GM18858 (cell line): ENCODE measurements around the gene SMIM5.
"Not testable (repeated sequence)": the region's sequence is repeated elsewhere in the genome, so short reads cannot be mapped to it uniquely, and the experiment has no call there.

Source experiments
- ATAC-seq: cut with Tn5 transposase; IDR thresholded peaks from one replicate; pipeline ENCODE4 v1.9.1; 2021; ENCODE audit not compliant: unreplicated experiment

SMIM5 gene

DNA sequence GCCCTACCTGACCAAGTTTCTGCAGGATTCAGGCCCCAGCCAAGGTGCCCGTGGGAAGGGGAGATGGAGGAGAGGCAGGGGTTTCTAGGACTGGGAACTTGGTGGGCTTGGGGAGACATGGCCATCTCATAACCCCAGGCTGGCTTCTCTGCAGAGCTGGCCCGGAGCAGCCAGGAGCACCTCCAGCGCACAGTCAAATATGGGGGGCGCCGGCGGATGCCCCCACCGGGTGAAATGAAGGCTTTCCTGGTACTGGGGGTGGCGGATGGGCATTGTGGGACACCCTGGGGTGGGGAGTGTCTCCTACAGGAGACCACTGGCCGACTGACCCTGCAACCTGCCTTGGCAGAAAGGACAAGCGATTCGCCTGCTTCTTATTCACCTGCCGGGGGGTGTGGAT is 9.2 kb upstream of the SMIM5 start:
- no peak for ATAC-seq

DNA sequence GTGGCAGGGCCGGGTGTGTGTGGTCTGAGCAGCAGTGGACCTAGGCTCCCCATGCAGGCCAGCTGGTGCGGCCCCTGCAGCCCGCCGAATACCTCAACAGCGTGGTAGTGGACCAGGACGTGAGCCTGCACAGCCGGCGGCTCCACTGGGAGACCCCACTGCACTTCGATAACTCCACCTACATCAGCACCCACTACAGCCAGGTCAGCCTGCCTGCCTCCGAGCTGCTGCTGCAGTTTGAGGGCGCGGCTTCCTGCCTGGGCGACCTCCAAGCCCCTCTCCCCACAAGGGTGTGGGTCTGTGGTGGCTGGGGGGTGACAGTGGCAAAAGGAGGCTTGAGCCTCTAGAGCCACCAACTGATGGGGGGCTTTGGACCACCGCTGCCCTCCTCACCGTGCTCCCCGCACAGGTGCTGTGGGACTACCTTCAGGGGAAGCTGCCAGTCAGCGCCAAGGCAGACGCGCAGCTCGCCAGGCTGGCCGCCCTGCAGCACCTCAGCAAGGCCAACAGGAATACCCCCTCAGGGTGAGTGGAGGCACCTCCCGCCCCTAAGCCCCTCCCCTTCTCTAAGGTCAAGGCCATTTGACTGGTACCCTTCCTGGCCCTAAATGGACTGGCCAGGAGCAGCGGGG is 8.4 kb upstream of the SMIM5 start:
- no peak for ATAC-seq

- no peak for ATAC-seq
These were observed 7.3 kb upstream of the SMIM5 start for GRCh38 chr17:75625813-75626486.

- ATAC-seq: no peak
These were observed 6.7 kb upstream of the SMIM5 start for GRCh38 chr17:75626496-75627038.

- no peak for ATAC-seq
These were observed 6.1 kb upstream of the SMIM5 start for GRCh38 chr17:75627094-75627493.

- no peak for ATAC-seq
These were observed 4.8 kb upstream of the SMIM5 start for GRCh38 chr17:75628425-75628824.

DNA sequence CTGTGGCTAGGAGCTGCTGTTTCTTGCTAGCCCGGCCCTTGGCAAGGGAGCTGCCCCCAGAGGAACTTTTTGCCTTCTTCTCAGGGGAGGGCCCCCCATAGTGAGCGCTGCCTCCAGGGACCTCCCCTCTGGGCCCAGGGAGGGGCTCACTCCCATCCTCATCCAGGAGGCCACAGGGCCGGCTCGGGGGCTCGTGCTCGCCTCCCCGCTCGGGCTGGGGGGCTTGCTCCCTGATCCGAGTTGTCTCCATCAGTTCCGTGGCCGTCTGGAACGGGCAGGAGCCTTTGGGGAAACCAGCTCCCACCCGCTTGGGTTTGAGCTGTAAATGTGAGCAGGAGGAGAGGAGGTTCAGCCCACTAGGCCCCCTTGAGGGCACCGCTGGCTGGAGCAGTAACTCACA is 4.1 kb upstream of the SMIM5 start:
- no peak for ATAC-seq

- no peak for ATAC-seq
These were observed 2.9 kb upstream of the SMIM5 start for GRCh38 chr17:75630071-75630917.

GRCh38 chr17:75631353-75631752 is 1.9 kb upstream of the SMIM5 start:
- no peak for ATAC-seq

GRCh38 chr17:75632428-75632827 is 806 bp upstream of the SMIM5 start:
- no peak for ATAC-seq

GRCh38 chr17:75633486-75634375 is 497 bp downstream of the SMIM5 start:
- no peak for ATAC-seq

- ATAC-seq: no peak
These were observed 1.1 kb downstream of the SMIM5 start for GRCh38 chr17:75634376-75634740.

DNA sequence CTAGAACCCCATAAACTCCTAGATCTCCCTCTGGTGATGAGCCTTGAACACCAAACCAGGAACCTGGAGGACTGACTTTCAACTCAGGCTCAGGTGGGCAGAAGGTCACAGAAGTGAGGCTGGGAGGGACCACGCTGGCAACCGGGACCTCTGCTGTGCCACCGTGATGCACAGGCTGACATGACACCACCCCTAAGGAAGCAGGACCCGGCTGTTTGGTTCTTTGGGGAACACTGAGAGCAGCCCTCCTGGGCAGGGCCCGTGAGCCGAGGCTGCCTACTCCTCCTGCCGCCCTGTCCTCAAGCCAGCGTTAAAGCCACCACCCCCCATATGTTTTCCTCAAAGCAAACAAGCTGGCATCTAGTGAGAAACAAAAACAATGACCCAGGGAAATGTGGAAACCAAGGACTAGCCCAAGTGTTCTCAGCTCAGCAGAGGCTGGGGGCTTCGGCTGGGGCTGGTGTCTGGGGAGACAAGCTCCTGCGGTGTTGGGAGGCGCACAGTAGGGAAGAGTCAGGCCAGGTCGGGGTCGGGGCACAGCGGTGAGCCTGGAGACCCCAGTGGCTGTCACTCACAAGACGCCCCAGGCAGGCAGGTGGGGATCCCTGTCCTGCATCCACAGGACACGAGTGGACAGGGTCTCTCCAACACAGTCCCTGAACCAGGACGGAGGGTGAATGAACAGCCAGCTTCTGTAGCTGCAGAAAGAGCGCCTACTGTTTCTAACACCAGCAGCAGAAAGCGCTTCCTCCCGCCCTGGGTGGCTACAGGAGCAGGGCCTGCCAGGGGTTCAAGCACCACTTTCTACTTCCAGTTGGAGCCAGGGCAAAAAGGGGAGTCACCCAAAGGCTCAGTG is 1.7 kb downstream of the SMIM5 start:
- ATAC-seq: no peak

DNA sequence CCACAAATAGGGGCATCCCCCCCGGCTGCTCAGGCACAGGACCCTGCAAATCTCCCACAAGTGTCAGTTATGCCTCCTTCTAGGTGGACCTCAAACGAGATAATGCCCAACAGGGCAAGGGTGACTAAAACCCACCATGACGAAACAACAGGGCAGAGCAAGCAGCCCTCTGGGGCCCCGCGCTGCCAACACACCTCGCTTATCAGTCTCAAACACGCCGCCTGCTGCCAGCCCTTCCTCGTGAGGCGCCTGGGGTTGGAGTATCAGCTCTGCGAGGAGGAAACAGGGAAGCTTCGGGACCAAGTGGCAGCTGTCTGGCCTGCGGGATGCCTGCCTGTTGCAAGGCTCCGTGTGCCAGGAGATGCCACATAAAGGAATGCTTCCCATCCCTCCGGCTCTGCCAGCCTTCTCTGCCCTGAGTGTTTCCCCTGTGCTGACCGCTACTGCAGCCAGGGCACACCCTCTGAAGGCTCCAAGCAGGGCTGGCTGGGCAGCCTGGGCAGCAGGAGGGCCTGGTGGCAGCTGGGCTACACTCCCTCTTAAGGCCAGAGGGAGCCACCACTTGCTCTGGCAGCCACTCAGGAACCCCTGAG is 2.5 kb downstream of the SMIM5 start:
- no peak for ATAC-seq

DNA sequence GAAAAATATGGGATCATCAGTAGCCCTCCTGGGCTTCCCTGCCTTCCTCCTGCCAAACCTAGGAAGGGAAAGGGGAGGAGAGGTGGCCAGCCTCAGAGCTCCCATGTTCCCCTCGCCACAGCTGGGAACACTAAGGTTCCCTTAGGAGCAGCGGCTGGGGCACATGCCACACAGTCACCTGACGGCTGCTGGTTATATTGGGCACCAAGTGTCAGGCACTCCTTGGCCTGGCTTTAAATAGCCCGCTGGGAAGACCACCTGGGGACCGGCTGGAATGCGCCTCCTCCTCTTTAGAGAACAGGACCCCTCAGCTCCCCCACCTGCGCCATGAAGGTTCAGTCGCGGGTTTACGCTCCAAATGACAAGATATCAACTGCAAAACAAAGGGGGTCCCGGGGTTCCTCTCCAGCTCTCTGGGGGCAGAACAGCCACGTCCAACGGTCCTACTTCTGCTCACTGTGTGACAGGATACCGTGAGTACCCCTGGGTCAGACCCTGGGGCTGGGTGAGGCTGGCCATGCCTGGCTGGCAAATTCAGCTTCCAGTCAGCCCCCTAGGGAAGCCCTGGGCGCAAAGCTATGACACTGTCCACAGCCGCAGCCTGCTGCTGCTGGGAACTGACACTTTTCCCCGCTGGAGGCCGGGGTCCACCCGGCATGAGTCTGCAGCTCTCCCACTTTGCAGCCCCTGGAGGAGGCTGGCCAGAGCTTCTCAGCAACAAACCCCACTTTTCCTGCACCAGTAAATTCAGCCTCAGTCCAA is 3.3 kb downstream of the SMIM5 start:
- no peak for ATAC-seq

GRCh38 chr17:75637143-75637538 is 3.9 kb downstream of the SMIM5 start:
- ATAC-seq: no peak

DNA sequence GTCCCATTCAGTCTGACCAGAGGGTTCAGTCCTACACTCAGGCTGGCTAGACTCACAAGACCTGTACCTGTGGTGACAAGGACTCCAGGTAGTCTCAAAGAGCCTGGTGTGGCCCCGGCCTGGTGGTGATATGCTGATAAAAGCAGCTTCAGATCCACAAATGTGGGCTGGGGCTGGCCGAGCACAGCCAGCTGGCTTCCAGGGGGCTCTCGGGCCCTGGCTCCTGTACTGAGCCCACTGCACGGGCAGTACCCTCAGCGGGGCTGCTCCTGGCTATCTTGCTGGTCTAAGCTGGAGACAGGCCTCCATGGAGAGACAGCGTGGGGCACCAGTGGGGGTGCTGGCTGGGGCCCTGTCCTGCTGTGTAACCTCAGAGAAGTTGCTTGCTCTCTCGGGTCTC is 4.3 kb downstream of the SMIM5 start:
- no peak for ATAC-seq

- ATAC-seq: not testable (repeated sequence)
These were observed 4.8 kb downstream of the SMIM5 start for GRCh38 chr17:75638039-75638438.

DNA sequence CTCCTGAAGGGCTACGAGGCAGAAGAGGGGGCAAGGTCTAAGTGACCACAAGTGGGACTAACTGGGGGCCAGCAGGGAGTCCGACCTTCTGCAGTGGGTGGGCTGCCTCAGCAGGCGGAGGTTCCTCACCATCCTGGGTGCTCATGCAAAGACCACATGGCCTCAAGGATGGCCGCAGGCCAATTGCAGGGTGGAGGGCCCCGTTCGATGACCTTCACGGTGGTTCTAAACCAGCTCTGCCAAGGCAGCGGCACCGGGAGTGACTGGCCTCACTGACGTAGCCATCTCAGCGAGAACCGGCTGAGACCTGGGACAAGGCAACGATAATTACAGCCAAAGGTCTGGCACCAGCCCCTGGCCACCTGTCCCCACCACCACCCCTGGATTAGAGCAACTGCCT is 5.7 kb downstream of the SMIM5 start:
- ATAC-seq: no peak
